ENCODE measurements around the gene MX1.

DNA sequence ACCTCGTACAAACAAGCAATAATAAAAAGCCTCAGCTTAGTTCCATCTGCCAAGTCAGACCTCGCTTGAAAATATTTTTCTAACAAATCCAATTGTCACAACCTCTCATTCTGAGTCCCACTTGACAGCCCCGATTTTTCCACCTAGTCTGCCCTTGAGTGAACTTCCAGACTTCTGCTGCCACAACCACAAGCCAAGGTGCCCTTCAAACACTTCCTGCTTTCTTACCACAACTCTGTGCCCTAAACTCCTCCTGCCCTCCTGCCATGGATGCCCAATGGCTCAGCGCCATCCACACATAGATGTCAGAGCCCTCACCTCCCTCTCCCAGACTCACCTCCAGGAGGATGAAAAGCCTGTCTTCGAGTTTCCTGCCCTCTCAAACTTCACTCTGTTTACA lies 78.0 kb downstream of the MX1 start:
- TF ChIP-seq, protein P1, sequence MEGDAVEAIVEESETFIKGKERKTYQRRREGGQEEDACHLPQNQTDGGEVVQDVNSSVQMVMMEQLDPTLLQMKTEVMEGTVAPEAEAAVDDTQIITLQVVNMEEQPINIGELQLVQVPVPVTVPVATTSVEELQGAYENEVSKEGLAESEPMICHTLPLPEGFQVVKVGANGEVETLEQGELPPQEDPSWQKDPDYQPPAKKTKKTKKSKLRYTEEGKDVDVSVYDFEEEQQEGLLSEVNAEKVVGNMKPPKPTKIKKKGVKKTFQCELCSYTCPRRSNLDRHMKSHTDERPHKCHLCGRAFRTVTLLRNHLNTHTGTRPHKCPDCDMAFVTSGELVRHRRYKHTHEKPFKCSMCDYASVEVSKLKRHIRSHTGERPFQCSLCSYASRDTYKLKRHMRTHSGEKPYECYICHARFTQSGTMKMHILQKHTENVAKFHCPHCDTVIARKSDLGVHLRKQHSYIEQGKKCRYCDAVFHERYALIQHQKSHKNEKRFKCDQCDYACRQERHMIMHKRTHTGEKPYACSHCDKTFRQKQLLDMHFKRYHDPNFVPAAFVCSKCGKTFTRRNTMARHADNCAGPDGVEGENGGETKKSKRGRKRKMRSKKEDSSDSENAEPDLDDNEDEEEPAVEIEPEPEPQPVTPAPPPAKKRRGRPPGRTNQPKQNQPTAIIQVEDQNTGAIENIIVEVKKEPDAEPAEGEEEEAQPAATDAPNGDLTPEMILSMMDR (IDR thresholded peaks at IDR 0.05) = no peak
- no peak for TF ChIP-seq POLR2AphosphoS5 (IDR thresholded peaks at IDR 0.05)

All from stomach (tissue), 4 donors.